Psoas muscle (tissue), 8 donors: Measurements from ENCODE around the gene ZNF560. TPM values are rescaled to one million over a fixed set of nuclear protein-coding genes. Genes with fewer than 3 reads are reported as not detected.

Experiments used
- ATAC-seq, 4 donors: fragments of 200-7000 bp; cut with Tn5 transposase; one replicate each; pipeline ENCODE4 v1.9.1; 2020; ENCODE audit warnings: moderate library complexity in 3 of 4, mild to moderate bottlenecking in 2 of 4
- DNase-seq, 2 donors: peaks; one replicate each; pipeline ENCODE4 v3.0.0-alpha.2; 2020
- H3K27ac ChIP-seq: fragments of 200-600 bp; one replicate; pipeline ENCODE4 v1.8.0; 2022
- H3K27me3 ChIP-seq, 3 donors: fragments of 200-600 bp in 1 of 3; one replicate each; pipeline versions ENCODE4 v1.6.1 to v1.8.0; 2013 to 2022; ENCODE audit warnings: low read length in 2 of 3, mild to moderate bottlenecking in 2 of 3, moderate library complexity in 1 of 3; ENCODE audit not compliant: insufficient read depth in 3 of 3
- H3K36me3 ChIP-seq, 2 donors: fragments of 200-600 bp in 1 of 2; one replicate each; pipeline versions ENCODE4 v1.6.1 to v1.8.0; 2013 to 2022; ENCODE audit warnings: low read depth in 1 of 2, mild to moderate bottlenecking in 1 of 2, moderate library complexity in 1 of 2; ENCODE audit not compliant: insufficient read depth in 1 of 2
- H3K4me1 ChIP-seq: fragments of 200-600 bp; one replicate; pipeline ENCODE4 v1.8.0; 2022
- H3K4me3 ChIP-seq: fragments of 200-600 bp; one replicate; pipeline ENCODE4 v1.8.0; 2022; ENCODE audit warnings: mild to moderate bottlenecking
- H3K9me3 ChIP-seq: fragments of 200-600 bp; one replicate; pipeline ENCODE4 v1.8.0; 2022
- WGBS, 3 donors: extraction: QIAGEN DNeasy Blood & Tissue Kit; methylation state at CpG; one replicate each; pipeline versions ENCODE4 v1.1.6 to v1.1.7; 2013; 5-methylcytosine and 5-hydroxymethylcytosine counted together
- intact Hi-C, 2 donors: fragments of 100-400 bp; cut with DNase I; formaldehyde crosslinking; loops; one replicate each; pipeline versions ENCODE4 v1.11.0 to v1.14.2; 2022
- polyA plus RNA-seq, 3 donors: library from polyadenylated mRNA; stranded (reverse); fragments of 200-250 nt; gene quantifications; one replicate each; pipeline ENCODE4 v1.2.3, GENCODE V29; 2013
- total RNA-seq, 4 donors: library from RNA; stranded (reverse); fragmentation: NEBNext Ultra II Directional in 2 of 4; extraction: Animal tissue kit (Norgen Biotek cat#: 25700) in 2 of 4; gene quantifications; one replicate each; pipeline versions ENCODE4 v1.2.1 to v1.2.4, GENCODE V29; 2021 to 2023
- TF ChIP-seq, protein P1 (sequence below): fragments of 200-600 bp; IDR thresholded peaks from one replicate; pipeline ENCODE4 v1.8.0; 2022; ENCODE audit warnings: antibody characterized with exemption
- donor health status: healthy with polysubstance abuse.
- donor health status: DM: no; HTN: no; CAD: no; lungs with moderate emphysema.
- donor health status: Bipolar disorder and iron deficiency.
- donor health status: healthy.
- donor health status: DM: yes; HTN: yes; CAD: no.
- donor health status: DM: no; HTN: no; CAD: no.
- donor health status: DM: no; HTN: no; CAD: no.
- donor health status: DM: yes; HTN: yes; CAD: no.

The ZNF560 gene
- total and polyA plus RNA-seq, 7 donors, result 0.01 to 0.48 (median 0.04) TPM; not detected in 4

DNA sequence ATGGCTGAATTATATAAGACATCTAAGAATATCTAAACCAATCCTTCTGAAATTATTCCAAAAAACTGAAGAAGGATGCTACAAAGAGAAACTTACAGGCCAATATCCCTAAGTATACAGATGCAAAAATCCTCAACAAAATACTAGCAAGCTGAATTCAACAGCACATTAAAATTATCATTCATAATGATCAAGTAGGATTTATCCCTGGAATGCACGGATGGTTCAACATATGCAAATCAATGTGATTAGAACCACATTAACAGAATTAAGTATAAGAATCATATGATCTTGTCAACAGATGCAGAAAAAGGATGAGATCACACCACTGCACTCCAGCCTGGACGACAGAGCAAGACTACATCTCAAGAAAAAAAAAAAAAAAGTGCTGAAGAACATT, 13.3 kb downstream of the ZNF560 start:
- H3K4me3 ChIP-seq, result no peak overlapping the region
- TF ChIP-seq, protein P1, sequence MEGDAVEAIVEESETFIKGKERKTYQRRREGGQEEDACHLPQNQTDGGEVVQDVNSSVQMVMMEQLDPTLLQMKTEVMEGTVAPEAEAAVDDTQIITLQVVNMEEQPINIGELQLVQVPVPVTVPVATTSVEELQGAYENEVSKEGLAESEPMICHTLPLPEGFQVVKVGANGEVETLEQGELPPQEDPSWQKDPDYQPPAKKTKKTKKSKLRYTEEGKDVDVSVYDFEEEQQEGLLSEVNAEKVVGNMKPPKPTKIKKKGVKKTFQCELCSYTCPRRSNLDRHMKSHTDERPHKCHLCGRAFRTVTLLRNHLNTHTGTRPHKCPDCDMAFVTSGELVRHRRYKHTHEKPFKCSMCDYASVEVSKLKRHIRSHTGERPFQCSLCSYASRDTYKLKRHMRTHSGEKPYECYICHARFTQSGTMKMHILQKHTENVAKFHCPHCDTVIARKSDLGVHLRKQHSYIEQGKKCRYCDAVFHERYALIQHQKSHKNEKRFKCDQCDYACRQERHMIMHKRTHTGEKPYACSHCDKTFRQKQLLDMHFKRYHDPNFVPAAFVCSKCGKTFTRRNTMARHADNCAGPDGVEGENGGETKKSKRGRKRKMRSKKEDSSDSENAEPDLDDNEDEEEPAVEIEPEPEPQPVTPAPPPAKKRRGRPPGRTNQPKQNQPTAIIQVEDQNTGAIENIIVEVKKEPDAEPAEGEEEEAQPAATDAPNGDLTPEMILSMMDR, result no peak
- peaks cover 32% of the 10 kb centered on the region for H3K9me3 ChIP-seq
- no peak for ATAC-seq
- intact Hi-C loops, result no loop called here
- WGBS, 3 donors, result 86 to 87% (median 86%) methylated on average over 2 of the region's 2 CpGs
- no peak overlapping the region for H3K27ac ChIP-seq
- no peaks in the 10 kb centered on the region for H3K27me3 ChIP-seq
- no peaks in the 10 kb centered on the region for H3K4me1 ChIP-seq
- DNase-seq, result no peak
- H3K36me3 ChIP-seq, result no peaks in the 10 kb centered on the region

DNA sequence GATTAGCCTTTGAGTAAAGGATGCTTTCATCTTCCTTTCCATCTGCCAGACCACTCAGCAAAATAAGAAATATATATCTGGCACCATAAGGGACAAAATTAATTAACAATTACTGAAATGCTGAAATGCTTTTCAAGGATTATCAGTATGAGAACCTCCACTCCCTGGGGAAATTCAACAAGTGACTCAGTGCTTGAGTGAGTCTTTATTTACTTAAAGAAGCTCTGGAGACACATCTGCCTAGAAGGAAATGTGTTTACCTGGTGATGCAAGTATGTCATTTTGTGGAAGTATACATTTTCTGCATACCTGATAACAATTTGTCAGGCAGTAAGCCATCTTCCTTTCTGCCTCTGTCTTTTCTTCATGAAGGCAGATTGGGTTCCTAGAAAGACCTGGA, 23.4 kb downstream of the ZNF560 start:
- Histone ChIP-seq H3K27me3 (no peaks in the 10 kb centered on the region), H3K4me1 (no peaks in the 10 kb centered on the region), H3K9me3 (peaks cover 22% of the 10 kb centered on the region), H3K27ac (no peak overlapping the region), H3K4me3 (no peak overlapping the region), H3K36me3 (no peaks in the 10 kb centered on the region)
- DNase-seq (no peak), ATAC-seq (no peak)
- intact Hi-C loops, result no loop called here
- TF ChIP-seq, protein P1, result no peak

DNA sequence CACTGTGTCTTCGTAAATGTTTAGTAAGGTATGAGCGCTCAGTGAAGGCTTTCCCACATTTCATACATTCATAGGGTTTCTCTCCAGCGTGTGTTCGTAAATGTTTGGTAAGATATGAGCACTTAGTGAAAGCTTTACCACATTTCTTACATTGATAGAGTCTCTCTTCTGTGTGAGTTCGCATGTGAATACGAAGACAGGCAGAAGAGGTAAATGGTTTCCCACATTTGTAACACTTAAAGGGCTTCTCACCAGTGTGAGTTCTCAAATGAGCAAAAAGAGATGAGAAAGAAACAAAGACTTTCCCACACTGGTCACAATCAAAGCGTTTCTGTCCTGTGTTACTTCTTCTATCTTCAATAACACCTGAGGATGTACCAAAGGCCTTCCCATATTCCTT, 31.3 kb downstream of the ZNF560 start:
- Histone ChIP-seq H3K9me3 (peaks cover 15% of the 10 kb centered on the region), H3K36me3 (no peaks in the 10 kb centered on the region), H3K4me3 (no peak overlapping the region), H3K4me1 (no peaks in the 10 kb centered on the region), H3K27me3 (no peaks in the 10 kb centered on the region), H3K27ac (no peak overlapping the region)
- TF ChIP-seq, protein P1, result no peak
- 86 to 90% (median 88%) methylated on average over 7 of the region's 7 CpGs for WGBS, 3 donors
- ATAC-seq (no peak), DNase-seq (no peak)
- intact Hi-C loops, result no loop called here

DNA sequence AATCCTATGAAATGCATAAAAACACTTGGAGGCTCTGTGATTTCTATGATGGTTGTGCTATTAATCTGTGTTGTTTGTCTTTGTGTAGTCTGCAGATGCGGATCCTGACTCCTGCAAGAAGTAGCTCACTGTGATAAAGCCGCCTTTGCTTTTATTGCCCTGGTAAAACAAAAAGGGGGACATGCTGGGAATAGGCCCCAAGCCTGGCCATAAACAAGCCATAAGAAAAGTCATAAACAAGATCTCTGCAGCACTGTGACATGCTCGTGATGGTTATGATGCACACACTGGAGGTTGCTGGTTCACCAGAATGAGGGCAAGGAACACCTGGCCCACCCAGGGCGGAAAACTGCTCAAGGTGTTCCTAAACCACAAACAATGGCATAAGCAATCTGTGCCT, 36.5 kb downstream of the ZNF560 start:
- WGBS, 3 donors, result 88 to 92% (median 90%) methylated on average over 4 of the region's 4 CpGs
- TF ChIP-seq, protein P1, result no peak
- H3K9me3 ChIP-seq, result peaks cover 30% of the 10 kb centered on the region
- H3K36me3 ChIP-seq, result no peaks in the 10 kb centered on the region
- ATAC-seq (no peak), DNase-seq (no peak)
- no peaks in the 10 kb centered on the region for H3K4me1 ChIP-seq
- H3K27me3 ChIP-seq, result no peaks in the 10 kb centered on the region
- no peak overlapping the region for H3K4me3 ChIP-seq
- intact Hi-C loops, result no loop called here
- H3K27ac ChIP-seq, result no peak overlapping the region

DNA sequence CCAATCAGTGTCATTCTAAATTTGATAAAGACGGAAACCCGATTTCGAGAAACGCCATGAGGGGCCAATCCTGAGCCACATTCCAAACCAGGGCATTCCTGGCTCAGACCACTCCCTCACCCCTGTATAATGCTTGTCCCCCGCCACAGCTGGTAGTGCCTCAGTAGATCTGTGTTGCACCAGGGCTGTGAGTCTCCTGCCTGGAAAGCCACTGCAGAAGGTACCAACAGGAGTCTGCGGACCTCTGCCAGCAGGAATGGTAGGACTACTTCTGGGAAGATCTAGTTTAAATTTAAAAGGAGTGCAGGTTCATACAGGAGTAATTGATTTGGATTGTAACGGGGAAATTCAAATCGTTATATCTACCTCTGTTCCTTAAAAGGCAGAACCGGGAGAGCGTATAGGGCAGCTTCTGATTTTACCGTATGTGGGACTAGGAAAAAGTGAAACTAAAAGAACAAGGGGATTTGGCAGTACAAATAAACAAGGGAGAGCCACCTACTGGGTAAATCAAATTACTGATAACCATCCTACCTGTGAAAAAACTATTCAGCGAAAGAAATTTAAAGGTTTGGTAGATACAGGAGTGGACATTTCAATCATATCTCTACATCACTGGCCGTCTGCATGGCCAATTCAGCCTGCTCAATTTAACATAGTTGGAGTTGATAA, 42.3 kb downstream of the ZNF560 start:
- TF ChIP-seq, protein P1, result no peak
- Histone ChIP-seq H3K27ac (no peak overlapping the region), H3K36me3 (no peaks in the 10 kb centered on the region), H3K9me3 (peaks cover 39% of the 10 kb centered on the region), H3K4me1 (no peaks in the 10 kb centered on the region), H3K27me3 (no peaks in the 10 kb centered on the region), H3K4me3 (no peak overlapping the region)
- intact Hi-C loops, result no loop called here
- ATAC-seq (no peak), DNase-seq (no peak)
- WGBS, 3 donors, result 66 to 81% (median 73%) methylated on average over 13 of the region's 13 CpGs
